HepG2 (cell line): ENCODE data around the gene MALT1. TPM values are rescaled to one million over a fixed set of nuclear protein-coding genes. Genes with fewer than 3 reads are reported as not detected.

Source experiments
- FOXP1 ChIP-seq, 2 experiments: fragments of 450-650 bp in 1 of 2; IDR thresholded peaks; 2 replicates each; pipeline ENCODE4 v1.6.1; 2017 to 2018; ENCODE audit warnings: antibody characterized with exemption in 1 of 2
- GTF3A ChIP-seq: sonication (generic); formaldehyde crosslinking; conservative IDR thresholded peaks from 2 replicates; pipeline ENCODE4 v1.4.0; 2020; ENCODE audit warnings: mild to moderate bottlenecking, missing genetic modification reagents
- SNAPC4 ChIP-seq: sonication (generic); formaldehyde crosslinking; IDR thresholded peaks from 2 replicates; pipeline ENCODE4 v1.4.0; 2020; ENCODE audit warnings: mild to moderate bottlenecking, missing genetic modification reagents
- ZNF598 ChIP-seq: sonication (generic); formaldehyde crosslinking; IDR thresholded peaks from 2 replicates; pipeline ENCODE4 v1.5.1; 2020; ENCODE audit warnings: mild to moderate bottlenecking, missing genetic modification reagents, borderline replicate concordance
- polyA plus RNA-seq, 8 experiments: library from polyadenylated mRNA; depleted of rRNA in 3 of 8; stranded (reverse) in 7 of 8; unstranded in 1 of 8; fragments of >200 nt; fragmentation: Illumina TruSeq in 4 of 8; extraction: Trizol in 4 of 8; gene quantifications; 2 replicates each; pipeline versions ENCODE4 v1.2.1 to v1.2.3, GENCODE V29; 2011 to 2016; ENCODE audit warnings: low read depth in 4 of 8, missing spikeins in 1 of 8, mixed read lengths in 1 of 8; ENCODE audit not compliant: insufficient read depth in 1 of 8
- total RNA-seq, 5 experiments: library from RNA; depleted of rRNA; stranded (reverse); fragments of >200 nt; fragmentation: Illumina TruSeq; extraction: Trizol; gene quantifications; 2 replicates each; pipeline ENCODE4 v1.2.3, GENCODE V29; 2016; ENCODE audit warnings: low read depth in 1 of 5
- TF ChIP-seq, protein P1 (sequence below): IDR thresholded peaks from 2 replicates; pipeline ENCODE4 v1.6.1; 2018; ENCODE audit warnings: missing genetic modification reagents, mild to moderate bottlenecking, missing compliant biosample characterization

MALT1 gene
- total and polyA plus RNA-seq, 2 of the 13 experiments (the other 11 are each of a cell fraction or from before 2014, with no cell fraction given) = 43.9 to 89.0 TPM

GRCh38 chr18:58781627-58782194 is 110.4 kb downstream of the MALT1 start (continued):
- TF ChIP-seq GTF3A (CRISPR knock-in tag) (no peak), ZNF598 (no peak), SNAPC4 (CRISPR knock-in tag) (no peak), FOXP1 (IDR thresholded peaks at IDR 0.05) (0 out of 2 replicates have a peak, but pooled peaks have one; percentile 34), FOXP1 (CRISPR knock-in tag; IDR thresholded peaks at IDR 0.05) (no peak)
- TF ChIP-seq, protein P1, sequence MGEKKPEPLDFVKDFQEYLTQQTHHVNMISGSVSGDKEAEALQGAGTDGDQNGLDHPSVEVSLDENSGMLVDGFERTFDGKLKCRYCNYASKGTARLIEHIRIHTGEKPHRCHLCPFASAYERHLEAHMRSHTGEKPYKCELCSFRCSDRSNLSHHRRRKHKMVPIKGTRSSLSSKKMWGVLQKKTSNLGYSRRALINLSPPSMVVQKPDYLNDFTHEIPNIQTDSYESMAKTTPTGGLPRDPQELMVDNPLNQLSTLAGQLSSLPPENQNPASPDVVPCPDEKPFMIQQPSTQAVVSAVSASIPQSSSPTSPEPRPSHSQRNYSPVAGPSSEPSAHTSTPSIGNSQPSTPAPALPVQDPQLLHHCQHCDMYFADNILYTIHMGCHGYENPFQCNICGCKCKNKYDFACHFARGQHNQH (CRISPR knock-in tag) = 0 out of 2 replicates have a peak, but pooled peaks have one; percentile 33
